ENCODE measurements around the gene MAP3K4. TPM values are rescaled to one million over a fixed set of nuclear protein-coding genes. Genes with fewer than 3 reads are reported as not detected.

Gene MAP3K4
- total RNA-seq, 1 donor from 2014 or later, result 30.9 TPM

- intact Hi-C loops (cut with DNase I), result no loop called here
- no peak for DNase-seq (ENCODE audit: low spot score)
Measured at GRCh38 chr6:161031721-161032495, 40.3 kb downstream of the MAP3K4 start.

GRCh38 chr6:161033667-161034066, 42.1 kb downstream of the MAP3K4 start:
- no peak for DNase-seq (ENCODE audit: low spot score)
- intact Hi-C loops (cut with DNase I), result no loop called here

DNA sequence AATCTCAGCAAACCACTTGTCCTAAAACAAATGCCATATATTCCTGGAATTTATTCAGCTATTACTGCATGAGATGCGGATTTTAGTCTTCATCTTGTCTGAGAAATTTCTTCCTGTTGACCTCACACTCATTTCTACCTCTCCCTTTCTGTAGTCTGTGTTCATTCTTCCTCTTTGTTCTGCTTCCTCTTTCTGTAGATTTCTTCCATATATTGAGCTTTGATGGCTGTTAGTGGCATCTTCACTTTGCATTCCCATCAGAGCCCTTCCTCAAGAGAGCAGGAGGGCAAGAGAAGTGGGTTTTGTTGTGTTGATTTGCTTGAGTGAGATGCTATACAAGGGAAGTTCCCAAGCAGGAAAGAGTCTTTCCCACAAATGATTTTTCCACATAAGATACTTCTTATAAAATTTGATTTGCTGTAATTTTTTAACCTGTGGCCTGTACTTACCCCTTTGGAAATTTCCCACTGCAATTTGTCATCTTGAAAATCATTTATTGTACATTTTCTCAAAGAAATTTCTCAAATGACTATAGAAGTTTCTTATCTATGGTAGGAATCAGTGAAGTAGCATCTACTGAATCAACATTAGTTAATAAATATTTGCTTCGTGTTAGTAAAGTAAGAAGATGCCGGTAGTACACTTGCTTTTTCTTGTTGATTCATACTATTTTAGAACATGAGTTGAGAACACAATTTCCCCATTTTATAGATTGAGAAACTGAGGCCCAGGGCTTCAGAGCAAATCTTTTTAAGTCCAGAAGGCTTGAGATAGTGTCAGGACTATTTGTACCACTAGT, 43.8 kb downstream of the MAP3K4 start:
- intact Hi-C loops (cut with DNase I), result no loop called here
- DNase-seq (ENCODE audit: low spot score), result no peak

DNA sequence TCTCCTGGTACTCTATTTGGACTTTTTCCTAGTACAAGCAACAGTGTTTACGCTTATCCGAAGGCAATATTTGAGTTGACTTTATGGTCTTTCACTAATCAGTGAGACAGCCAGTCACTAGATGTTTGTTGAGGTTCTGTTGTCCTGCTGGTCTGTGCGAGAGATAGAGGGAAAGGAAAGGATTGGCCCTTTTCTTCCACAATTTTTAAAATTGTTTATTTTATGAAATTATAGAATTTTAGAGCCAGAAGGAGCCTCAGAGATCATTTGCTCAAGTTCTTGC, 44.4 kb downstream of the MAP3K4 start:
- intact Hi-C loops (cut with DNase I), result no loop called here
- no peak for DNase-seq (ENCODE audit: low spot score)

DNA sequence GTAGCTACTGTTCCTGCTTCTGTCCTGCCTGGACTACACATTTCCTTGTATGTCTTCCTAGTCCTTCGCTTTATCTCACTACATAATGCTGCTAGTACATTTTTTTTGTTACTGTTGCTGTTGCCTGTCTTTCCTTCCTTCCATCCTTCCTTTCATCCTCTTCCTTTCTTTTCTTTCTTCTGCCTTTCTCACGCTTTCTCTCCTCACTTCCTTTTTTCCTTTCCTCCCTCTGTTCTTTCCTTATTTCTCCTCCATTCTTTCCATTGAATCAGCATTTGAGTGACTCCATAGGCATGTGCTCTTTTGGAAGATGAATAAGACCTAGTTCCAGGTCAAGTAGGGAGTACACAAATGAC, 46.3 kb downstream of the MAP3K4 start:
- intact Hi-C loops (cut with DNase I), result no loop called here
- no peak for DNase-seq (ENCODE audit: low spot score)

- intact Hi-C loops (cut with DNase I), result no loop called here
- DNase-seq (ENCODE audit: low spot score), result no peak
Measured at GRCh38 chr6:161038229-161039031, 46.9 kb downstream of the MAP3K4 start.

GRCh38 chr6:161041274-161041673, 49.7 kb downstream of the MAP3K4 start:
- intact Hi-C loops (cut with DNase I), result no loop called here
- DNase-seq (ENCODE audit: low spot score), result no peak

DNA sequence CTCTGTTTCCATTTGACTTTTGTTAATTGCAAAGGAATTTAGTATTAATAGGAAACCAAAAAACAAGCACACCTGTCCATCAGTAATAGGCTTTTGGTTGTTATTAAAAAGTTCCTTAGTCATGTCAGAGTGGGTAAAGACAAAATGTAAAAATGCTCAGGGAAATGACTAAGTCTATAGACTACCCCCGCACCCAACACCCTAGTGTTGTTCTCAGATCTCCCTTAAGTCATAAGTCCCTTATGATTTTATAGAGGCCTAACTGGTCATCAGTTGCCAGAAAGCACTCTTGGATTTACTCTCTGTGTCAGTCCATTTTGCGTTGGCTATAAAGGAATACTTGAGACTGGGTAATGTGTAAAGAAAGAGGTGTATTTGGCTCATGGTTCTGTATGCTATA, 52.8 kb downstream of the MAP3K4 start:
- intact Hi-C loops (cut with DNase I), result no loop called here
- no peak for DNase-seq (ENCODE audit: low spot score)

DNA sequence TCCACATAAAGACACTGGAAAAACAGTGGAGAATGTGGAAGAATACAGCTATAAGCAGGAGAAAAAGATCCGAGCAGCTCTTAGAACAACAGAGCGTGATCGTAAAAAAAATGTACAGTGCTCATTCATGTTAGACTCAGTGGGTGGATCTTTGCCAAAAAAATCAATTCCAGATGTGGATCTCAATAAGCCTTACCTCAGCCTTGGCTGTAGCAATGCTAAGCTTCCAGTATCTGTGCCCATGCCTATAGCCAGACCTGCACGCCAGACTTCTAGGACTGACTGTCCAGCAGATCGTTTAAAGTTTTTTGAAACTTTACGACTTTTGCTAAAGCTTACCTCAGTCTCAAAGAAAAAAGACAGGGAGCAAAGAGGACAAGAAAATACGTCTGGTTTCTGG, 57.1 kb downstream of the MAP3K4 start:
- DNase-seq (ENCODE audit: low spot score), result no peak
- intact Hi-C loops (cut with DNase I), result no loop called here

DNA sequence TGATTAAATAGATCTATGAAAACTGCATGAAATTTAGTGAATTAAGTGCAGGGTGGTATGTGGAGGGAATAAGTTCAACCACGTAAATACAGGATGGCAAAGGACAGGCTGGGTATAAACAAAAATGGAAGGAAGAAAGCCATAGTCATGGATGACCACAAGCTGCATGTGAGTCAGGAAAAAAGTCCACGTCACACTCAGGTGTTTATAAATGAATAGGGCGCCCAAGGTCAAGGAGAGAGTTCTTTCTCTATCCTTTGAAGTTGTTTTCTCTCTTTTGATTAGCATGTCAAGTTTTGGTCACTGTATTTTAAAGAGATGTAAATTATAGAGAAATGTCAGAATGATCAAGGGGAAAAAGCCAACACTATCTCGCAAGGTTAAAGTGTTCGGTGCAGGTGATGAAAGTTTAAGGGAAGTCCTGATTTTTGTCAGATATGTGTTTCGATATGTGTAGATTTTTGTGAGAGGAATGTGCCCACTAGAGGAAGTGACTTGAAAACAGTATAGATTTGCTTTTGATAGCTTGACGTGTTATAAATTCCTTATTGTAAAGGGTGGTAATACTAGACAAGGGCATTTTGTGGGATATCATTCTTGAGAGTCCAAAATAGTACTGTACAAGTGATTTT, 58.7 kb downstream of the MAP3K4 start:
- DNase-seq (ENCODE audit: low spot score), result no peak
- intact Hi-C loops (cut with DNase I), result no loop called here

DNA sequence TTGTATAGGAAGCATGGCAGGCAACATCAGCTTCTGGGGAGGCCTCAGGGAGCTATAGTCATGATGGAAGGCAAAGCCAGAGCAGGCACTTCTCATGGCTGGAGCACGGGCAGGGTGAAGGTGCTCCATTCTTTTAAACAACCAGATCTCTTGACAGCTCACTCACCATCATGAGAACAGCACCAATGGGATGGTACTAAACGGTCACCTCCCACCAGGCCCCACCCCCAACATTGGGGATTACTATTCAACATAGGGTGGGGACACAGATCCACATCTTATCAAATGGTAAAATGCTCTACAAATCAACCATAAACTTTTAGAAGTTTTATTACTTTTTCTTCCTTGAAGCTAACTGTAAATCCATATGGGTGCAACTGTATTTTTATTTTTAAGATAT, 61.5 kb downstream of the MAP3K4 start:
- intact Hi-C loops (cut with DNase I), result no loop called here
- DNase-seq (ENCODE audit: low spot score), result no peak

DNA sequence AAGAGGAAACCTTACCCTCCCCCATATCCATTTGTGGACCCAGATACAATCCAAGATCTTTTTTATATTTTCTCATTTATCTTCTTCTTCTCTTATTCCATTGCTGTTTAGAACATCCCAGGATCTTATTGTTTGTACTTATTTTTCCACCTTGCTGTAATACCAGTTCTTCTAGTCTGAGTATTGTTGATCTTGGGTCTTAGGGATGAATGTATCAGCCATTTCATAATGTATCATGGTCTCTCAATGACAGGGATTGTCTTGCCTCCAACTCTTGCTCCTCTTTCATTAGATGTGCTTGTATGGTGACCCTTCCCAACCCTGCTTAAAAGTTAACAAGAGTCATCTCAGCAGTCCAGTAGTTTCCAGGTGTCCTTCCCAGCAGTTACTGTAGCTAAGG, 63.3 kb downstream of the MAP3K4 start:
- intact Hi-C loops (cut with DNase I), result no loop called here
- no peak for DNase-seq (ENCODE audit: low spot score)

GRCh38 chr6:161056451-161056850, 64.9 kb downstream of the MAP3K4 start:
- DNase-seq (ENCODE audit: low spot score), result no peak
- intact Hi-C loops (cut with DNase I), result no loop called here

- intact Hi-C loops (cut with DNase I), result no loop called here
Measured at GRCh38 chr6:161057103-161058091, 65.8 kb downstream of the MAP3K4 start.

DNA sequence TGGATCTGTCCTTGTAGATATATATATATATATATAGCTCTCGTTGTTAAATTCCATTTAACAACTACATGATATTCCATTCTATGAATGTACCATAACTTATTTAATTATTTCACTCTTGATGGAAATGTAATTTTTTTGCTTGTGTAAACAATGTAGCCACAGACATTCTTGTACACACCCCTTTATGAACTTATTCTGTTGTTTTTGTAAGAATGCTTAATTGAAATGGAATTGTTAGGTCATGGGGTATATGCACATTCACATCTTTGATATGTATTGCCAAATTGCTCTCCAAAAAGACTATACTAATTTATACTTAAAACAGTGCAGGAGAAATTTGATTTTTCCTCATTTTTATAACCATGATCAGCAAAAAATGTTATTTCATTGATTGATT, 67.2 kb downstream of the MAP3K4 start:
- DNase-seq (ENCODE audit: low spot score), result no peak
- intact Hi-C loops (cut with DNase I), result no loop called here

More at GRCh38 chr6:161057103-161058091, 65.8 kb downstream of the MAP3K4 start:
- DNase-seq (ENCODE audit: low spot score), result no peak

DNA sequence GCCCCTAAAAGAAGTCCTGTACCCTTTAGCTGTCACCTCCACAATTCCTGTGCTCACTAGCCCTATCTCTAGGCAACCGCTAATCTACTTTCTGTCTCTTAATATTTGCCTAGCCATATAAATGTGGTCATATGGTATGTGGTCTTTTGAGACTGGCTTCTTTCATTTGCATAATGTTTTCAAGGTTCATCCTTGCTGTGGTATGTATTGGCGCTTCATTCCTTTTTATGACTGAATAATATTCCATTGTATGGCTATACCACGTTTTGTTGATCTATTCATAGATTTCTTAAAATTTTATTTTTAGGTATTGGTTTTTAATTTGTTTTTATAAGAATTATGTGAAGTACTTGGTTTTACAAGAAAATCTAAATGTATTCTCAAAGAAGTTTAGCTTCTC, 70.0 kb downstream of the MAP3K4 start:
- intact Hi-C loops (cut with DNase I), result no loop called here
- DNase-seq (ENCODE audit: low spot score), result no peak

GRCh38 chr6:161064915-161065314, 73.3 kb downstream of the MAP3K4 start:
- intact Hi-C loops (cut with DNase I), result no loop called here
- no peak for DNase-seq (ENCODE audit: low spot score)

GRCh38 chr6:161066511-161066910, 74.9 kb downstream of the MAP3K4 start:
- DNase-seq (ENCODE audit: low spot score), result no peak
- intact Hi-C loops (cut with DNase I), result no loop called here

DNA sequence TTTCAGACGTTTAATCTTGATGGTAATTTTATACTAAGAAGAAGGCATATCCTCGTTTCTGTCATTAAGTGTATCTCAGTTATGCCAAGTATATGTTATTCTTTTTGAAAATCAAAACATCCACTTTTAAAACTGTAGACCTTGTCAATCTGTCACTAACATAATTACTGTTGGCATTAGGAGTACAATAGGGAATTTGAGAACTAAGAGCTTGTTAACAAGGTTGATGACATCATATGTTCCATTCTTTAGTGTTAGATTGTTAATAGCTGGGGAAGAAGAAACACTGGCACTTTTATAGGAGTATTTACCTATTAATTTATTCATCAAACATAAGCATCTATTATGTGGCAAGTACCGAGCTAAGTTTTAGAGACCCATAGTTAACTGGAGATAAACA, 76.2 kb downstream of the MAP3K4 start:
- DNase-seq (ENCODE audit: low spot score), result no peak
- intact Hi-C loops (cut with DNase I), result no loop called here
